ENCODE results near the gene TMEM213. TPM values are rescaled to one million over a fixed set of nuclear protein-coding genes. Genes with fewer than 3 reads are reported as not detected.
"Not testable (repeated sequence)": the region's sequence is repeated elsewhere in the genome, so short reads cannot be mapped to it uniquely, and the experiment has no call there.

Gene TMEM213
- total RNA-seq, result not detected

GRCh38 chr7:138797715-138798320 is at the start of gene TMEM213, which contains the start of gene ATP6V0A4:
TSS of gene TMEM213 (plus strand) at chr7:138797994. CDS start at chr7:138798105, 111 bp downstream.
TSS of gene ATP6V0A4 (minus strand) at chr7:138798196. CDS start at chr7:138771247, 26,949 bp downstream.
- DNase-seq, result no peak

GRCh38 chr7:138748666-138749065 is 49.1 kb upstream of the TMEM213 start:
- no peak for DNase-seq

- DNase-seq, result no peak
Measured at GRCh38 chr7:138749960-138750359, 47.8 kb upstream of the TMEM213 start.

GRCh38 chr7:138750473-138750872 is 47.3 kb upstream of the TMEM213 start:
- DNase-seq, result no peak

GRCh38 chr7:138750901-138751464 is 46.8 kb upstream of the TMEM213 start:
- no peak for DNase-seq

- peak; percentile 90 for DNase-seq
Measured at GRCh38 chr7:138752518-138753149, 45.2 kb upstream of the TMEM213 start.

GRCh38 chr7:138753150-138753518 is 44.7 kb upstream of the TMEM213 start:
- DNase-seq, result no peak

GRCh38 chr7:138753610-138754009 is 44.2 kb upstream of the TMEM213 start:
- DNase-seq, result peak; percentile 31

- DNase-seq, result no peak
Measured at GRCh38 chr7:138755331-138755747, 42.5 kb upstream of the TMEM213 start.

- no peak for DNase-seq
Measured at GRCh38 chr7:138755842-138756590, 41.8 kb upstream of the TMEM213 start.

GRCh38 chr7:138756591-138757242 is 41.1 kb upstream of the TMEM213 start:
- no peak for DNase-seq

GRCh38 chr7:138768241-138768640 is 29.6 kb upstream of the TMEM213 start:
- DNase-seq, result no peak

GRCh38 chr7:138770904-138771303 is 26.9 kb upstream of the TMEM213 start:
- no peak for DNase-seq

GRCh38 chr7:138773176-138773575 is 24.6 kb upstream of the TMEM213 start:
- no peak for DNase-seq

GRCh38 chr7:138773817-138774216 is 24.0 kb upstream of the TMEM213 start:
- no peak for DNase-seq

- DNase-seq, result no peak
Measured at GRCh38 chr7:138776166-138776833, 21.5 kb upstream of the TMEM213 start.

GRCh38 chr7:138781004-138781403 is 16.8 kb upstream of the TMEM213 start:
- no peak for DNase-seq

- no peak for DNase-seq
Measured at GRCh38 chr7:138784692-138785091, 13.1 kb upstream of the TMEM213 start.

GRCh38 chr7:138785587-138786437 is 12.0 kb upstream of the TMEM213 start:
- DNase-seq, result no peak

GRCh38 chr7:138796038-138796615 is 1.7 kb upstream of the TMEM213 start:
- no peak for DNase-seq

GRCh38 chr7:138797046-138797445 is 748 bp upstream of the TMEM213 start:
- not testable (repeated sequence) for DNase-seq

All from effector CD4-positive, alpha-beta T cell (primary cell).